Muscle of back (tissue), 11 donors: ENCODE results near the gene FXYD6. TPM values are rescaled to one million over a fixed set of nuclear protein-coding genes. Genes with fewer than 3 reads are reported as not detected.

Source experiments
- DNase-seq, 3 donors: peaks; one replicate each; pipeline versions ENCODE4 v3.0.0 to v3.0.0-alpha.2; 2013
- polyA plus RNA-seq, 10 donors: library from polyadenylated mRNA; unstranded; fragments of 120-200 nt; gene quantifications; one replicate each; pipeline ENCODE4 v1.2.1, GENCODE V29; 2013; ENCODE audit not compliant: insufficient read length in 10 of 10

The FXYD6 gene
- polyA plus RNA-seq, 10 donors, result 122 to 200 (median 170) TPM

DNA sequence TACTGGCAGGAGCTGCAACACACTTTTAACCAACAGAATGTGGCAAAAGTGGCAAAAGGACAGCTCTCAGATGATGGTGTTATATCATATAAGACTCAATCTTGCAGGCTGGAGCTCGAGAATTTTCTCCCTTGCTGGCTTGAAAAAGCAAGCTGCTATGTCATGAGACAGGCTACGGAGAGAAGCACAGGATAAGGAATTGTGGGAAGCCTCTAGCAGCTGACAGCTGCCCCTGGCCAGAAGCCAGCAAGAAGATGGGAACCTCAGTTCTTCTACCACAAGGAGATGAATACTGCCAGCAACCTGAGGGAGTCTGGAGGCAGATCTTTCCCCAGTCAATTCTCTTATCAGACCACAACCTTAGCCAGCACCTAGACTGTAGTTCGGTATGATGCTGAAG, 24.6 kb downstream of the FXYD6 start:
- DNase-seq, result peak in 2 of 3 donors; percentile 37 to 80

DNA sequence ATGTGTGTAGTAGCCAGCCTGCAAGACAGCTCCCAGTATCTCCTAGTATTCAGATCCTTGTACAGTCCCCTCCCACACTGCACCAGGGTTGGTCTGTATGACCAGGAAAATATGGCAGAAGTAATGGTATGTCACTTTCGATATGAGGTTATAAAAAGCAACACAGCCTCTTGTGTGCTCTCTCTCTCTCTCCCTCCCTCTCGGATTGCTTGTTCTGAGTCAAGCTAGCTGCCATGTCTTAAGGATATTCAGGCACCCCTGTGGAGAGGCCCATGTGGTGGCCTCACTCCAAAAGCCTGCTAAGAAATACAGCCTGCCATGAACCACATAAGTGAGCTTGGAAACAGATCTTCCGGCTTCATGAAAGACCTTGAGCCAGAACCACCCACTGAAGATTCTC, 25.4 kb downstream of the FXYD6 start:
- peak in 2 of 3 donors; percentile 40 to 69 for DNase-seq

DNA sequence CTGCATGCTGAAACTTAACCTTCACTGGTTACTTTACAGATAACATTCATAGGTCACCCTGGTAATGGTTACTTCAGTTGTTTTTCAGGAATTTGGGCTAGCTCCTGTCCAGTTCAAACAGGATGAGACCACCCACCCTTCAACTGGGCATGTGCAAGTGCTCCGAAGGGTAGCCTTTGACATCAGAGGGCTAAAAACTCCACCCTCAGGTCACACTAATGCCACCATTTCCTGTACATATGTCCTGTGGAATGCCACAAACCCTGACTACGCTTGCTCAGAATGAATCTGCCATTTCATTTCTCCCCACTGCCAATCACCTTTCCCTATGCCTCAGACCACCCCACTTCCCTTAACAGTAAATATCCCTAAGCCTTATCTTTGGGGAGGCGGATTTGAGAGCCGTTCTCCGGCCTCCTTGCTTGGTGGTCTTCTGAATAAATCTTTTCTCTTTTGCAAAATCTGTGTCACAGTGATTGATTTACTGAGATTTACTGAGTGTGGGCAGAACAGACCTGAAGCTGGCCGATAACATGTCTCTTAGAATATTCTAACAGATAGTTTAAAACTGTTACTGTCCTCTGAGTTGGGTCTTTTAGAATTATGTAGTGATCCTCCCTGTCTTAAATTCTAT, 26.6 kb downstream of the FXYD6 start:
- DNase-seq, result no peak

DNA sequence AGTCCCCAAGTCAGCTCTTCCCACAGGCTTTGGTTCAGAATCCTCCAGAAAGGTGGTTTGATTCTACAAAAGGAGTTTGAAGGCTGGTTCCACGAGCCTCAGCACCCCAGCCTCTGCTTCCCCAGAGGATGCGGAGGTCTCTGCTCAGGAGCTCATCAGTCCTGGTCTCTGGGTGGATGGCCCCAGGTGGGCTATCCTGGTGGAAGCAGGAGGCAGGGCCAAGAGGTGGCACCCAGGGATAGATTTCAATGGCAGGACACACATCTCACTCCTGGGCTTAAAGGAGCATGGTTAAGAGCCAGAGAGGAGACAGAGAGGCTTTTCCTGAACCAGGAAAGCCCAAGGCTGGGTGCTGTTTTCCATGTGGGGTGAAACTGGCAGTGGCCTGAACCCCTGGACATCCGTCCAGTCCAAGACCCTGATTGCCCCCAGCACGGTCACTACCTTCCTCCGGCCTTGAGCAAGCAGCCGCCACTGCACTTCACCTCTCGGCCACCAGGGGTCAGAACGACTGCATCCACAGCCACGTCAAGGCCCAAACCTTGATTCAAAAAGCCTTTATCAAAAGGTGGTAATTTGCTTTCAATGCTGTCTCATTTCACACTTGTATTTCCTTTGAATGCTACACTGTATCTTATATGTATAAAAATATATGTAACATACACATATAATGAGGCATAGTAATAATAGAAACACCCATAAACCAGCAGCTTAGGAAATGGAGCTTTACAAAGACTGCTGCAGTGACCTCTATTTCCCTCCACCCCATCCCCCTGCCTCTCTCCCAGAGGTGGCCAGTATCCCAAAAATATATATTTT, 32.6 kb downstream of the FXYD6 start:
- DNase-seq, result peak; percentile 51 to 84 (median 76)

DNA sequence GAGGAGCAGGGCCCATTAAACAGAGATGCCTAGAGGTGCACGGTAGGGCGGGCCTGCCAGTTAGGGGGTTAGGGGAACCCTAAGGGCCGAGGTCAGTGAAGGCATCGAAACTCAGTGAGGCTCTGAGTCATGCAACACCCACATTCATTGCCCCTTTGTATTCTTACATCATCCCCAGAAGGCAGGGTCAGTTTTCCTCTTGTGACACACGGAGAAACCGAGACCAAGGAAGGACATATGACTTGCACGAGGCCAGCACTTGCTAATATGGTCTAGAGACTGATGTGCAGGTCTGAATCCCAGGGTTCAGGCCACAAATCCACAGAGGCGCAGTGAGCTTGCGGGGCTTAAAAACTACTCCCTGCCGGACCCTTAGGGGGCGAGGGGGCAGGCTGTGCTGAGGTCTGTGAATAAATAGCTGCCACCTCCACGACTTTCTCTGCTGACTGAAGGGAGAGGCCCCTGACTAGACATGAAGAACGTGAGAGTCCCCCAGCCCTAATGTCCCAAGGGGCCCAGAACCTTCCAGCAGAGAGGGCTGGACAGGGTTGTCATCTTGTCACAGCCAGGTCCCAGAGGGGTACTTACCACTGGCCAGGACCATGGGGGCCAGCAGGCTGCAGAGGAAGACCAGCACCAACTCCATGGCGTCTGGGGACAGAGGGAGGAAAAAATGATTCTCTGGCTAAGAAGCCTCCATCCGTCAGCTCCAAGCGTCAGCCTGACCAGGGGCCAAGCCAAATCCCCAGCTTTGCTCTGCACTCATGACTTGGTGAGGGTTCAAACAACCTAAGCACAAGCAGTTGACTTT, 34.1 kb downstream of the FXYD6 start:
- DNase-seq, result no peak

DNA sequence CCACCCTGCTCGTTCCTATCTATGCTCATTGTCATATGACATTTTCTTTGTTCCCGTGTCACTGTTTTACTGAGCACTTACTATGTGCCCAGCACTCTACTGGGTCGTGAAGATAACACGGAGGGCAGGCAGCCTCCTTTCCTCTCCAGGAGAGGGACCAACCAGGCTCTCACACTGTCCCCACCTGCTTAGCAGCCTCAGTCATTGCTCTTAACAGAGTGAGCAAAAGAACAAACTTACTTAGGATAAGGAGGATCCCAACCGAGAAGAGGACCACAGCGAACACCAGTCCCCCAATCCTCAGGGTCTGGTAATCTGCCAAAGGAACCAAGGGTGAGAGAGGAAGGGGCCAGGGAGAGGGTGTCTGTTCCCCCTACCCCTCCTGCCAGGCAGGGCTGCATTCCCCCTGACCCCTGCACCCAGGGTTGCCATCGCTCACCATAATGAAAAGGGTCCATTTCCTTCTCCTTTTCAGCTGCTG, 34.9 kb downstream of the FXYD6 start:
- DNase-seq, result no peak

DNA sequence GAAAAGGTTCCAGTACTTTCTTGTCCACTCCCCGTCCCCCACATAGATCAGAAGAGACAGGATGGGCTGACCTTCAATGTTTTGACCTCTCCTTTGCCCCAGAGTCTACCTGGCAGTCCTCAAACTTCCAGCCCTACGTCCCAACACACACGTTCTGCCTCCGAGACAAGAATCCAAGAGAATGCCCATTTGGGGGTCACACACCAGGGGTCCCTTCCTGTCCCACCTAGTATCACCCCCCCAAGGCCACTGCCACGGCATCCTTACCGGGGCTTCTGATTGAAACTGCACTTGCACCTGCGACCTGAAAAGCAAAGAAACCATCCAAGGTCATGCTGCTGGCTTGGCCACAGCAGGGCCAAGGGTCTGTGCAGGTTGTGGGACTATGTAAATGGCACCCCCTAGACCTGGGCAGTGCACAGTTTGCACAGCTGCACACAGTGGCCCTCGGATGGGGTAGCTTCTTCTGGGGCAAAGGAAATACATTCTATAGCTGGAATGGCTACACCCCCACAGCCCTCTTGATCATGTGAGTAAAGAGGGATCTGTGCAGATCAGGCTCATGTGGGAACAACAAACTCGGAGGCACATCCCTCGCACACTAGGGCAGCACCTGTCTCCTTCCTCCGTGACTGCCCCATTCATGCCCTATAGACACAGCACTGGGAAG, 35.4 kb downstream of the FXYD6 start:
- no peak for DNase-seq

DNA sequence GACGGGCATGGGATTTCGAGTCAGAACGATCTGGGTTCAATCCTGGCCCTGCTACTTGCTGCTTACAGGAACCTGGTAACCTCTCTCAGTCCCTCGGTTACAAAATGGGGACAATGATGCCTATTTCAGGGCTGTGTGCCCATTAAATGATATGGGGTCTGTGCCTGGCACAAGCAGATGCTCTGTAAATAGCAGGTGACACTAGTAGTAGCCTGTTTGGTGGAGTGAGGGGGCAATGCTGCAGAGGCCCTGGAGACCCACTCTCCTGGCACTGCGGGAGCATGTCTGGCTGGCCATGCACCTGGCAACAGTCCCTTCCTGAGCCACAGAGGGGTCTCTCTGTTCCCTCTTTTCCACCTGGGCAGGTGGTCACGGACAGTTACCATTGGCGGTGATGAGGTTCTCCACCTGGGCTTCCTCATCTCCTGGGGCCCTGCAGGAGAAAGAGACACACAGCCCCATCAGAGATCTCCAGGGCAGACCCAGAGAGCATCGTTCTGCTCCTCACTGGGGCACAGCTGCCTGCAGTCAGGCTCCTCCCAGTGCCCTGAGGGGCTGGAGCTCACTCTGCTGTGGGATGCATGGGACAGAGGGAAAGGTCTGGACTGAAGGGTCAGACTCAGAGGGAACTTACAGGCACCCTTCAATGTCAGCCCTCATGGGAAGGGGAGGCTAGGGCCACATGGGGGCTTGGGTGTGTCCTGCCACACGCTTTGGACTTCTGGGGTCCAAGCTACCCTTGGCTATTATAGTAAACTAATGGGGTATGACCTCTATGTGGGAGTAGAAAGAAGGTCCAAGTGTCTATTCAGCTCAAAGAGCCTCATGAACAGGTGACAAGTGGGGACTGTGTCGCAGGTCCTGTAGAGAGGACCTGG, 36.3 kb downstream of the FXYD6 start:
- DNase-seq, result no peak

DNA sequence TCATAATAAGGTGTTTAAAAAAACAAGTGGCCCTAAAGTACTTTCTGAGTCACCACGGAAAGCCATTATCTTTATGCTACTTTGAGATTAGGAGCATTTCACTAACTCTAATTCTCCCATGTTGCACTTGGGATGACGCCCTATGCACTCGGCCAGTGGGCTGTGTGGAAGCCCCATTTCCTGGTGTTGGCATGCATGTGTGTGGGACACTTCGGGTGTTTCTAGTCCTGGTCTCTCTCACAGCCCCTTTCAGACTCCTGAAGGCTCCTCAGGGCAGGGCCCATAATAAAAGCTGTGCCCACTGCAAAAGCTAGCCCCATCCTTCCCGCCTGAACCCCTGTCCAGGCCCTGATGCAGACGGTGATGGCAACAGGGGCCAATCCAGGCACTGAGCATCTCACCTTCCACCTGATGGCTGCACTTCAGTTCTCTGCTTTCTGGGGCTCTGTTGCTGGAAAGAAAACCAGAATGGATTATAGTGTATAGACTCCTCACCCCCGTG, 37.0 kb downstream of the FXYD6 start:
- DNase-seq, result no peak

DNA sequence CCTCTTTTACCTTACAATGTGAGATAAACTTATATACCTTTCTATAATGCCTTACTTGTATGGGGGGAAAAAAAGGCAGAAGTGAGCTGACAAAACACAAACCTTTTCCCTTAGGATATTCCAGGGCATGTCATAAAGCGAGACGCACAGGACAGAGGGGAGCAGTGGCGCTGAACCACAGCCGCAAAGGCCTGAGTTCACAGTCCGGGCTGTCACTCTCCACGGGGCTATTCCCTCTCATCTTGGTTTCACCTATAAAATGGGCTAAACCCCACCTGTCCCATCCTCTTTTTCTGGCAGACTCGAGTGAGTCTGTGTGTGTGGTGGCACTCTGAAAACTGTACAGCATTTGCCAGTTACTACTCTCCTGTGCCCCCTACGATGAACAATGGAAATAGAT, 37.6 kb downstream of the FXYD6 start:
- no peak for DNase-seq

DNA sequence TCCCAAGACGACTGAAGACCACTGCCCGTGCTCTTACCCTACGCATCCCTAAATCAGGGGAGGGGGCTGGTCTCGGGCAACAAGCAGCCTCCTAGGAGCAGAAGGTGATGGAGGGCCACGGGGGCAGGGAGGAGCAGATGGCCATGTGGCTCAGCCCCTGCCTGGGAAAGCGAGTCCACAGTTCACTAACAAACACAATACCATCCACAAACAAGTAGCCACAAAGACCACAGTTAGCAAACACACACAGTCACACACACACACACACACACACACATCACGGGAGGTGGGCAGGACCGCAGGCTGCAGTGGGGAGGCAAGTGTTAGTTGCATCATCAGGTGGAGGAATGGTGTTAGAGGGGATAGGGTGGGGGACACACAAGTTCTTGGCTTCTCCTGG, 38.7 kb downstream of the FXYD6 start:
- no peak for DNase-seq

DNA sequence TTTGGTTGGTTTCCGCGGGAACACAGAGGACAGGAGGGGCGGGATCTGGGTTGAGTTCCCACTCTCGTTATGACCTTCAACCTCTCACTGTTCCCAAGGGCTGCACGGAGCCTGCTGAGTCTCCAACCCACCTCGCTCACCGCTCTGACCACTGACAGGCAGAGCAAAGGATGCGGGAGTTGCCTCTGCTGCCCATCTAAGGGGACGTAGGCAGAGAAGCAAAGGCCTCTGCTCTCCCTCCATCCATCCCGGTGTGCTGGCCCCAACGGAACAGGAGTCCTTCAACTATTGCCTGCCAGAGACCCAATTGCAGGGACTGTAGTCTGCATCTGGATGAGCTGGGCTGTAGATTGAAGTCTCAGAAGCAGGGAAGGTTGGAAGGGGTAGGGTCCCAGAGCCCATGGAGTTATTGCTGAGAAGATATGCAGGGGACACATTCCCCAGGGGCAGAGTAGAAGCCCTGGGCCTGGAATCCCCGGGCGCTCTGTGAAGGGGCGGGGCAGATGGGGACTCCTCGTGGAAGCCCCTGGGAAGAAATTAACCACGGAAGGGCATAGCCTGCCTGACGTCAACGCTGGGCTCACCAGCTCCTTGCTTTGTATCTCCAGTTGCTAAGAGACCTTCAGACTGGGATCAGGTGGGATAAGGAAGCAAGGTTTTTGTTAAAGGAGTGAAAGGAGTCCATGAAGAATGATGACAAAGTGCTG, 39.2 kb downstream of the FXYD6 start:
- no peak for DNase-seq

DNA sequence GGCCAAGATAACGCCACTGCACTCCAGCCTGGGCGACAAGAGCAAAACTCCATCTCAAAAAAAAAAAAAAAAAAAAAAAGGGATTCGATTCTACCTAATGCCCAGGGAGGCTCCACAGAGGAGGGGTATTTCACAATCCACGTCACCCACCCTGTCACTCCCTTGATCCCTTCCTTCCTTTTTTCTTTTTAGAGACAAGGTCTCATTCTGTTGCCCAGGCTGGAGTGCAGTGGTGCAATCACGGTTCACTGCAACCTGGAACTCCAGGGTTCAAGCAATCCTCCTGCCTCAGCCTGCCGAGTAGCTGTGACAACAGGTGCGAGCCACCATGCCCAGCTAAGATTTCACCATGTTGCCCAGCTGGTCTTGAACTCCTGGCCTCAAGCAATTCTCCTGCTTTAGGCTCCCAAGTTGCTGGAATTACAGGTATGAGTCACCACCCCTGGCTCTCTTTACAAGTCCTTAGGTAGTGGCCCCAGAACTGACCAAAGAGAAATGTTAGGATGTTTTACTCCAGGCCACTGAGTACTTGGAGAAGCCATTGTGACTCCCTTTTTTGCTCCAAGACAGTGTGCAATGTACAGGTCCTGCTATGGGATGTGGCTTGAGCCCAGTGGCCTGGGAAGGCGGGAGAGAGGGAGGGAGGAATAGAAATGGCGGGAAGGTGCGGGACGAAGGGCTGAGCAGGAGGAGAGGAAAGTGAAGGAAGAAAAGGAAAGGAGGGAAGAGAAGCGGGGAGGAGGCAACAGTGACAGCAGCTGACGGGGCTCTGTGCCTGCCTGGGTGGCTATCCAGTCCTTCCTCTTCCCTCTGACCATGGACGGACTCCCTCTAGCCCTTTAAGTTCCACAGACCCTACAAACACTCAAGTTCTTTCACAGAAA, 40.1 kb downstream of the FXYD6 start:
- DNase-seq, result no peak

DNA sequence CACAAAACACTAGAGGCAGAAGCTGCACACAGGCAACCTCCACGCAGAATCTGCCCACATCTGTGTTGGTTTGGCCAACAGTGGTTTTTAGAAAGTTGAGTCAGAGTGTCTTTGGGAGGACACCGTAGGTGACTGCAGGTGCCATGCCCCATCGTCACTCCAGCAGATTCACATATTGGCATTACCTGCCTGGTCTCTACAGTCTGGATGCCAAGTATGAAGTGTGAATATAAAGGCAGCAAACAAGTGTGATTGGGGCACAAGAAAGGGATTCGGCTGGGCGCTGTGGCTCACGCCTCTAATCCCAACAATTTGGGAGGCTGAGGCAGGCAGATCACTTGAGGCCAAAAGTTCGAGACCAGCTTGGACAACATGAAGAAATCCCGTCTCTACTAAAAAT, 40.9 kb downstream of the FXYD6 start:
- DNase-seq, result no peak

DNA sequence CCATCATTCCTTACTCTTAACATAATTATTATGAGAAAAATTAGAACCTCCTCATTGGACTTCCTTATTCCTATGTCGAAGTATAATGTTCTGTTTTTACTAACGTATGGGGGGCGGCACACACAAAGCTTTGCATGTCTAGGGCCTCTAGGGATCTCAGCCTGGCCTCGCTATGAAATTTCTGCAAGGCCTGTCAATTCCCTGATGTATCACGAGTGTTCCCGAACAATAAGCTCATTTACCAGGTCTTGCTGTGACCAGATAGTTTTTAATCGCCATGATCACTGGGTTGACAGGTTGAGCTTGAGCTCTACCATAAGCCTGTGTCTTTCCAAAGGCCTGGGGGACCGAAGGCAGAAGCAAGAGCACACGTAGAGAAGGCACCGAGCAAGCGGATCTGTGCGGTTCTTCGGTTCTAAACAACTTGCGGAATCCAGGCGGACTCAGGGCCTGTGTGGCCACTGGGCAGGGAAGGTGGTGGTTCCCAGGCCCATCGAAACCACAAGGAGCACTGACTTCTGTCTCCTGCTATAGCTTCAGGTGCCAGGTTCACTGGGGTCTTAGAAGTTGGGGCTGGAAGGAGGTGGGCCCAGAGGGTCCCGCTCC, 41.5 kb downstream of the FXYD6 start:
- DNase-seq, result no peak

DNA sequence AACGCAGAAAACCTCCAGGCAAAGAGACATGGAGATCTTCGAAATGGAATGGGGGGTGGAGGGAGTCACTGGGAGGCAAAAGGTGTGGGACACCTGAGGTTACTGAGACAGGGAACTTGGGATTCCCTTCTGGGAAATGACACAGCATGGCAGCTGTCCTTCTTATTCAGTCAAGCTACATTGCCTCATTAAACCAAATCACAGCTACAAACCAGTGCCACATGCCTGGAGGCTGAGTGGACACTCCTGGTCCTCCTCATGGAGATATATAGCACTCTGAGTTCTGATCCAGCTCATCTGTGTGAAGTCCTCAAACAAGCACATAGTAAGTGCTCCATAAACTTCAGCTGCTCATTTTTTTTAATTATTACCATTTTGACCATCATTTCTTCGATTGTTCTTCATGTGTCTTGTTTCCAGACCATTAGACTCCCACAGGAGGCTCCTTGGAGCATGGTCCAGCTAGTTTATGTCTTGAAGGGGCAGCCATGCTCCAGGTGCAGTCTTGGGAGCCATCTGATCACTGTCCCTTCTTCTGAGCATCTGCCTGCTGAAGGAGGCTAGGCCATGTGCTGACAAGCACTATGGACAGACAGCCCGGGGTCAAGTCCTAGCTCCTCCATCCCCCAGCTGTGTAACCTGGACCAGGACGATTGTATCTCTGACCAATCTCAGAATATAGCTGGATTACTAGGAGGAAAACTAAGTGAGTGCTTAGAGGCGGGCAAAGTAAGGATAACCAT, 42.2 kb downstream of the FXYD6 start:
- DNase-seq, result no peak

DNA sequence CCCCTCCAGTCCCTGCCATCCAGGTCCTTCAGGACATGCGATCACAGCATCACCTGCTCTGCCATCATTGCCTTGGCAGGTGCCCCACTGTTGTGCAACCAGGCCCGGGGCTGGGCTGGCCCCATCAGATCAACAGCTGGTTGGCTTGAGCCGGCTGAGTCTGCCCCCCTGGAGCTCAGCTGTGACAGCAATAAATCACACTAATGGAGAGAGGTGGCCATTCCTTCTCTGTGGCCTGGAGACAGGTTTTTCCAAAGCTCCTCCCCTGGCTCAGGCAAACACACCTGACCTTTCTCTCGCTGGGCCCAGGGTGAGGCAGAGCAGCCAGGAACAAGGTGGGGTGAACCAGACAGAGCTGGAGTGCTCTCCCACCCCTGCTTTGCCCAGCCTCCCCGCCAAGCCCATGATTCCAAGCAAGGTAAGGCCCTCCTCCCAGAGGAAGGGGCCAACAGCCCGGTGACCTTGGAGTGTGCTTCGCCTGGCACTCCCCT, 43.0 kb downstream of the FXYD6 start:
- DNase-seq, result peak in 2 of 3 donors; percentile 57 to 62

DNA sequence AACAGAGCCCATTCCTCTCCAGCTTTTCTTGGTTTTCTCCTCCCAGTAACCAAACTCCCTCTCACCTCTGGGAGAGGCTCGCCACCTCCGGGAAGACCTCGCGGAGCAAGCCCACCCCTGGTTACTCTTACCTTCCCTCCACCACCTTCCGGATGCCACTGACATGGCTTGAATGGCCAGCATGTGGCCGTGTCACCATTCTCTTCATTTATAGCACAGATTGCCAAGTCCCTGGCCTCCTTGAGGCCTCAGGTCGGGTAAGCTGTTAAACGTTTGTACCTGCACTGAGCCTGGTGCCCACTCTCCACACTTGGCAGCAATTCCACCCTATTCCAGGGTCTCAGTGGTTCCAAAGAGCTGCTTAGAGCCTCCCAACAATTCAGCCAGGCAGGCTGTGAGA, 43.9 kb downstream of the FXYD6 start:
- DNase-seq, result no peak
